K562 (cell line): ENCODE data around the gene TSPAN32. TPM values are rescaled to one million over a fixed set of nuclear protein-coding genes. Genes with fewer than 3 reads are reported as not detected.

Experiments used
- EHMT2 ChIP-seq: fragments of 450-650 bp; IDR thresholded peaks from 2 replicates; pipeline ENCODE4 v1.6.1; 2018; ENCODE audit warnings: antibody characterized with exemption
- ETS2 ChIP-seq: IDR thresholded peaks from 2 replicates; pipeline ENCODE4 v1.6.1; 2016; ENCODE audit warnings: borderline replicate concordance, missing genetic modification characterization, mild to moderate bottlenecking, moderate library complexity, missing compliant biosample characterization; ENCODE audit not compliant: poor library complexity, severe bottlenecking
- FOXJ3 ChIP-seq: sonication (generic); formaldehyde crosslinking; IDR thresholded peaks from 2 replicates; pipeline ENCODE4 v1.4.0; 2020; ENCODE audit warnings: mild to moderate bottlenecking, missing genetic modification reagents
- MEIS2 ChIP-seq: fragments of 450-650 bp; IDR thresholded peaks from 2 replicates; pipeline ENCODE4 v1.6.1; 2014; ENCODE audit warnings: mild to moderate bottlenecking; ENCODE audit not compliant: partially characterized antibody
- NCOA6 ChIP-seq: fragments of 450-650 bp; IDR thresholded peaks from 2 replicates; pipeline ENCODE4 v1.6.1; 2017; ENCODE audit warnings: mild to moderate bottlenecking
- NR3C1 ChIP-seq: sonication (generic); formaldehyde crosslinking; IDR thresholded peaks from 2 replicates; pipeline ENCODE4 v1.8.1; 2022; ENCODE audit warnings: missing genetic modification reagents
- NRF1 ChIP-seq, 2 experiments: fragments of 450-650 bp; IDR thresholded peaks in 1 of 2; conservative IDR thresholded peaks in 1 of 2; 2 replicates each; pipeline ENCODE4 v1.6.1; 2014; ENCODE audit warnings: mild to moderate bottlenecking in 2 of 2
- PCBP2 ChIP-seq: fragments of 200-400 bp; formaldehyde crosslinking; IDR thresholded peaks from 2 replicates; pipeline ENCODE4 v1.6.1; 2018; ENCODE audit warnings: low read length, low read depth, mild to moderate bottlenecking, moderate library complexity; ENCODE audit not compliant: poor library complexity, severe bottlenecking
- POLR2A ChIP-seq: fragments of 450-650 bp; conservative IDR thresholded peaks from 2 replicates; pipeline ENCODE4 v1.6.1; 2016
- RBBP5 ChIP-seq: fragments of 200-600 bp; sonication (generic); IDR thresholded peaks from 2 replicates; pipeline ENCODE4 v1.6.1; 2012; ENCODE audit warnings: borderline replicate concordance, mild to moderate bottlenecking, low read length, control low read depth, inconsistent platforms; ENCODE audit not compliant: insufficient read depth, poor library complexity, severe bottlenecking
- RBM25 ChIP-seq: fragments of 200-400 bp; formaldehyde crosslinking; IDR thresholded peaks from 2 replicates; pipeline ENCODE4 v1.6.1; 2018; ENCODE audit warnings: low read length, low read depth, moderate library complexity; ENCODE audit not compliant: severe bottlenecking
- RBM34 ChIP-seq: fragments of 200-400 bp; formaldehyde crosslinking; IDR thresholded peaks from 2 replicates; pipeline ENCODE4 v1.6.1; 2018; ENCODE audit warnings: low read length, borderline replicate concordance; ENCODE audit not compliant: insufficient read depth
- SMARCE1 ChIP-seq: fragments of 450-650 bp; IDR thresholded peaks from 2 replicates; pipeline ENCODE4 v1.7.1; 2016; ENCODE audit warnings: mild to moderate bottlenecking
- TEAD1 ChIP-seq, 2 experiments: fragments of 450-650 bp in 1 of 2; sonication (generic) in 1 of 2; formaldehyde crosslinking; IDR thresholded peaks; 2 replicates each; pipeline versions ENCODE4 v1.4.0 to v1.8.0; 2020 to 2022; ENCODE audit warnings: mild to moderate bottlenecking in 2 of 2, missing genetic modification reagents in 1 of 2
- ZBTB8A ChIP-seq: fragments of 450-650 bp; IDR thresholded peaks from 2 replicates; pipeline ENCODE4 v1.6.1; 2018; ENCODE audit warnings: mild to moderate bottlenecking, moderate library complexity; ENCODE audit not compliant: partially characterized antibody
- ZNF24 ChIP-seq: fragments of 450-650 bp; IDR thresholded peaks from 2 replicates; pipeline ENCODE4 v1.6.1; 2016
- ZNF347 ChIP-seq: fragments of 450-650 bp; formaldehyde crosslinking; IDR thresholded peaks from 2 replicates; pipeline ENCODE4 v1.4.0; 2020; ENCODE audit warnings: low read depth, mild to moderate bottlenecking, moderate library complexity
- ZNF592 ChIP-seq: fragments of 450-650 bp; IDR thresholded peaks from 2 replicates; pipeline ENCODE4 v1.6.1; 2017; ENCODE audit warnings: antibody characterized with exemption, mild to moderate bottlenecking
- ZNF830 ChIP-seq: fragments of 250-450 bp; sonication (Bioruptor Pico); IDR thresholded peaks from 2 replicates; pipeline ENCODE4 v1.5.0; 2021; ENCODE audit warnings: mild to moderate bottlenecking
- polyA plus RNA-seq, 8 experiments: library from polyadenylated mRNA; depleted of rRNA in 4 of 8; stranded (reverse) in 5 of 8; unstranded in 3 of 8; fragments of >200 nt; fragmentation: Nextera tagmentation in 2 of 8; fragmentation: Illumina TruSeq in 1 of 8; extraction: Ambion mirVana in 2 of 8; extraction: Trizol in 1 of 8; gene quantifications; 2 replicates each; pipeline versions ENCODE4 v1.2.1 to v1.2.3, GENCODE V29; 2011 to 2014; ENCODE audit warnings: inconsistent platforms in 1 of 8, missing spikeins in 1 of 8
- total RNA-seq, 7 experiments: library from RNA; depleted of rRNA in 6 of 7; stranded (reverse); fragments of >200 nt in 6 of 7; fragmentation: Illumina TruSeq in 2 of 7; extraction: Trizol in 2 of 7; gene quantifications; 2 replicates each; pipeline versions ENCODE4 v1.2.1 to v1.2.3, GENCODE V29; 2011 to 2021; ENCODE audit warnings: low replicate concordance in 1 of 7

TSPAN32 gene
- total and polyA plus RNA-seq, 9 of the 15 experiments (the other 6 are each of a cell fraction or from before 2014, with no cell fraction given), result 0.21 to 7.3 (median 2.6) TPM

DNA sequence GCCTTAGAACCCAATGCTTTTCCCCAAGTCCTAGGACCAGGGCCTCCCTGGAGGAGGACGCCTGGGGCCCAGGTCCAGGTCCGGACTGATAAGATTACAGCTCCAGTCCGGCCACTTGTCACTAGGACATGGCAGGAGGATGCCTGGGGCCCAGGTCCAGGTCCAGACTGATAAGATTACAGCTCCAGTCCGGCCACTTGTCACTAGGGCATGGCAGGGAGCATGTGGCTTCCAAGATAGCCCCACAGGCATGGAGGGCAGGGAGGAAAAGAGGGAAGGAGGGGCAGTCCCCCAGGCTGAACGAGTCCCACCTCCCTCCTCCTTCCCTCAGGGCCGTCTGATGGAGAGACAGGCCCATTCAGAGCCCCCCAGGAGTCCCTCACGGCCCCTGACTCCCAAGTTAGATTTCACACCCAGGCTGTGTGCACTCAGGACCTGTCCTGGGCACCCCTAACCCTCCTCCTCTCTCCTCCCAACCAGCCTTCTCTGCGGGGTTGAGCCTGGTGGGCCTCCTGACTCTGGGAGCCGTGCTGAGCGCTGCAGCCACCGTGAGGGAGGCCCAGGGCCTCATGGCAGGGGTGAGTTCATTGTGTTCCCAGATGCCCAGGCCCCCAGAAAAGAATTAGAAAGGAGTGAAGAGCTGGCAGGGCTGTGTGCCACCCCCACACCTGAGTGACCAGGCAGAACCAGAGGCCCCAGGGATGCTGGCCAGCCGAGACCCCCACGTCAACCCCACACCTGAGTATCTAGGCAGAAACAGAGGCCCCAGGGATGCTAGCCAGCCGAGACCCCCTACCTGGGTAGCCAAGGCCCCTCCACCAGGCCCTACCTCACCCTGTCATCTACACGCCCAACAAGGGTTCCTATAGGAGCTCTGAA is 2.1 kb downstream of the TSPAN32 start (continued):
- TF ChIP-seq NRF1 (conservative IDR thresholded peaks at IDR 0.05 in 1 of 2, IDR thresholded peaks at IDR 0.05 in 1 of 2) (peak in 1 of 2 experiments; percentile 49; a peak in 2 of 4 replicates), MEIS2 (peak; percentile 93), RBM25 (no peak), POLR2A (no peak), PCBP2 (no peak), SMARCE1 (peak; percentile 90), RBM34 (no peak), RBBP5 (no peak), EHMT2 (no peak), ETS2 (tag) (no peak), ZNF830 (CRISPR knock-in tag) (no peak), ZBTB8A (no peak), ZNF347 (CRISPR knock-in tag) (no peak), TEAD1 (CRISPR knock-in tag; IDR thresholded peaks at IDR 0.05) (peak in 1 of 2 experiments; percentile 90; a peak in 3 of 4 replicates), NR3C1 (CRISPR knock-in tag) (no peak), ZNF592 (peak; percentile 50; the same call in 1 of the 2 replicates), NCOA6 (no peak), ZNF24 (no peak; the same call in 1 of the 2 replicates), FOXJ3 (CRISPR knock-in tag) (no peak)
